ENCODE results near the gene PTX3.

PTX3 gene

DNA sequence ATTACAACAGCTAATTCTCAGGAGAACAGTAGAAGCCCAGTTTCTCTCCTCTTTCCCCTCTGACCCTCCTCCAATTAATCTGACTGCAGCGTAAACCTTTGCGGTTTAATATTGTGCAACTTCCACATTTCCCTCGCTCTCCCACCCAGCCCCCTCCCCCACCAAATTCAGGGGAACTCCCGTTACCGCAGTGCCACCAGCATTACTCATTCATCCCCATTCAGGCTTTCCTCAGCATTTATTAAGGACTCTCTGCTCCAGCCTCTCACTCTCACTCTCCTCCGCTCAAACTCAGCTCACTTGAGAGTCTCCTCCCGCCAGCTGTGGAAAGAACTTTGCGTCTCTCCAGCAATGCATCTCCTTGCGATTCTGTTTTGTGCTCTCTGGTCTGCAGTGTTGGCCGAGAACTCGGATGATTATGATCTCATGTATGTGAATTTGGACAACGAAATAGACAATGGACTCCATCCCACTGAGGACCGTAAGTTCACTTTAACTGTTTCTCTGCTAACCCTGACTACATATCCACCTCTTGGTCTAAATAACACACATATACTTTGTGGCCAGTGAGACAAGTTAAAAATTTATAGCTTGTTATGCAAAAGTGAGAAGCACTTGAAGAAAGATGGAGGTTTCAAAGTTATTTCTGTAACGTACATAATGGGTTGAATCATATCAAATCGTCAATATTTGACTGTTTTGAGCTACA, at the start of gene PTX3:
TSS of gene PTX3 (plus strand) at position 268 of the 709 bp plus-strand sequence. CDS start at position 352, 84 bp downstream.
- peak; percentile 2 for DNase-seq

DNA sequence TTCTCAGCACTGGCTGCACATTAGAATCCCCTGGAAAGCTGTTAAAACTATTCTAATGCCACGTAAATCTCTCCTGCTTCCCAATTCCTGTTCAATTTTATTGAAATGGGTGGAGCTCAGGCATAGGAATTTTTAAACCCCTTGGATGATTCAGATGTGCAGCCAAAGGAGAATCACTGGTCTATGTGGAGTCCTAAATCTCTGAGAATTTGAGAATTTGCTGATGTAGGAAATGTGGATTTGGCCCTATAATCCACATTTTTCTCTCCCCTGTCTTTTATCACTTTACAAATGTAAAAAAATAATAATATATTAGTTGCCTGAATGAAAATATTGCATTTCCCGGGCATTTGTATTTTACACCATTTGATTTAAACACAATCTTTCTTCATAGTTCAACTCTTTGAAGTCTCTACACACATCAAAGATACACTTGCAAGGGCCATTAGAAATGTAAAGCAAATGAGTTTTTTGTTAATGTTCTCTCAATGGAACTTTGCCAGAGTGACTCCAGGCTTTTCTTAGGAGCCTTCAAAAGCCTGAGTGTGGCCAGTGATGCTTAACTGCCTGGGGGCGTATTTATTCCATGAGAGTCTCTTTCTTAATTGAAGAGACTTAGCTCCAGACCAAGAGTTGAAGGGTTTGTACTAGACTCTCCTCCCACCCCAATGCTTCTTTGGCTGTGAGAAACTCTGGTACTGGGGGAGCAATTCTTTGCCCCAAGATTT, 48.8 kb upstream of the PTX3 start:
- DNase-seq: no peak

DNA sequence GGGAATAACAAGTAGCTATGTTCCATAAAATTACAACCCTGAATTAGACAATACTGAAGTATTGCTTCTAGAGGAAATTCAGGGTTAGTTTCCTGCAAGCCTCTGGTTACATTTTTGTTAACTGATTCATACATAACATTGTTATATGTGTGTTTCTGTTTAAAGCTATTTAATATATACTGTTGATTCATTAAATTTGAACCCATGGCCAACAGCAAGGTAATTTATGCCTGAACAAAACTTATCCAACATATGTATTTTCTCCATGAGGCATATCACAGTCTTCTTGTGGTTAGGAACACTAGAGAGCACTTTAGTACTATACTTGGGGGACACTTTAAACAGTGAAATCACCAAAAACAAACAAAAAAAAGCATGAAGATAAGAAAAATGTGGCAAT, 47.7 kb upstream of the PTX3 start:
- no peak for DNase-seq

DNA sequence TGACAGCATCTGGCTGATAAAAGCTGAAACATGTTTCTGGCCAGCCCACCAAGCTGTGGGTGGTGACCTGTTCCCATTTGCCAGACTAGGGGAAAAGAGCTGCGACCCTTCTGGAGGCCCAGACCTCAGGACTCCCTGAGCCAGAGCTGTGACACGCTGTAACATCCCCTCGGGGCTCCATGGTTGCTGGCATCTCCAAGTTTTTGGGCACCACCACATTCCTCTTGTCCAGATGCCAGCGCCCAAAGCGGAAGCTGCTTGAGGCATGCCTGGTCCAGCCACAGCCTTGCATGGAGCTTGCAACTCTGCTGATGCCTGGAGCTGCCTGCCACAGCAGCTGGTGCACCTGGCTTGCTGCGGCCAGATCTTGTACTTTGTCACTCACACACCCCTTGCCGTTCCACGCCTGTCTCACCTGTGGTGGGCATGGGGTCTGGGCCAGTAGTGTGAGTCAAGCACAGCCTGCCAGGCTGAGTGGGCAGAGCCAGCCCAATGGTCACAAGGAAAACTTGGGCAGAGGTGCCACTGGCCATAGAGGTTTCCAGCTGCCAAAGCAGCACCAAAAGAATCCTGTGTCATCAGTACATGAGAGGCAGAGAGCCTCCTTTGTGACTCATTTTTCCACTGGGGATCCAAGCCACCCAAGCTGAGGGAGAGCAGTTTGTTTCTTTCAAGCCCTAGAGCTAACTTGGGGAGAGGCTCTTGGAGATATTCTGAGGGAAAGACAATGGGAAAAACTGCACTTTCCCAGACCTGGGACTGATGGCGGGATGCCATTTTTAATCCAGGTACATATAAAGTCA, 45.7 kb upstream of the PTX3 start:
- DNase-seq: no peak

DNA sequence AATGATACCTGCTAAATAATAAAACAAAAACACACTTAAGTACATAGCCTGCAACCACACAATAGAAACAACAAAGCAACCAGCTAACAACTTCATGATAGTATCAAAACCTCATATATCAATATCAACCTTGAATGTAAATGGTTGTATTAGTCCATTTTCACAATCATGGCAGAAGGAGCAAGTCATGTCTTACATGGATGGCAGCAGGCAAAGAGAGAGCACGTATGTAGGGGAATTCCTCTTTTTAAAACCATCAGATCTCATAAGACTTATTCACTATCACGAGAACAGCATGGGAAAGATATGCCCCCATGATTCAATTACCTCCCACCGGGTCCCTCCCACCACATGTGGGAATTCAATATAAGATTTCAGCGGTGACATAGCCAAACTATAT, 44.5 kb upstream of the PTX3 start:
- no peak for DNase-seq

DNA sequence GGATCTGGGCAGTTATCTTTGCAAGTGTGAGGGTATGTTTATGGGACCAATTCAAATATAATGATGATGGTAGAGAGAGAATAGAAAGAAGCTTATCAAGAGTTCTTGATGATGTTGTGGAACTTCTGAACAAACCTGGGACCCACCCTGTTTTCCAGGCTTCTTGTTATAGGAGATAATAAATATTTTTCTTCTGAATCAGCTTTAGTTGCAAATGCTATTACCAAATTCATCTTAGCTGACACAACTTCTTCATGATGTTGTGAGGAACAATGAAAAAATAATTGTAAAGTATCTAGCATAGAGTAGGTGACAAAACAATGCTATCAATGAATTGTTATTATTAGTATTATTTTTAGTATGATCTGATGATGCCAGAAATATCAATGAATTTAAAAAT, 43.5 kb upstream of the PTX3 start:
- no peak for DNase-seq

DNA sequence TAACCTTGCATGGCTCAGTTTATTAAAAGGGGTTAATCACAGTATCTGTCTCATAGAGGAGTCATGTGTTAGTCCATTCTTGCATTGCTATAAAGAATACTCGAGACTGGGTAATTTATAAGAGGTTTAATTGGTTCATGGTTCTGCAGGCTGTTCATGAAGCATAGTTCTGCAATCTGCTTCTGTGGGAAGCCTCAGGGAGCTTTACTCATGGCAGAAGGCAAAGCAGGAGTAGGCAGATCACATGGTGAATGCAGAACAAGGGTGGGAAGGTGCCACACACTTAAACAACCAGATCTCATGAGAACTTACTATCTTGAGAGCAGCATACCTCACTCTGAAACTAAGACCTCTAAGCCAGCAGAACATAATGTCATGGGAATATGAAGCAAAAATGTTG, 42.2 kb upstream of the PTX3 start:
- DNase-seq: no peak

DNA sequence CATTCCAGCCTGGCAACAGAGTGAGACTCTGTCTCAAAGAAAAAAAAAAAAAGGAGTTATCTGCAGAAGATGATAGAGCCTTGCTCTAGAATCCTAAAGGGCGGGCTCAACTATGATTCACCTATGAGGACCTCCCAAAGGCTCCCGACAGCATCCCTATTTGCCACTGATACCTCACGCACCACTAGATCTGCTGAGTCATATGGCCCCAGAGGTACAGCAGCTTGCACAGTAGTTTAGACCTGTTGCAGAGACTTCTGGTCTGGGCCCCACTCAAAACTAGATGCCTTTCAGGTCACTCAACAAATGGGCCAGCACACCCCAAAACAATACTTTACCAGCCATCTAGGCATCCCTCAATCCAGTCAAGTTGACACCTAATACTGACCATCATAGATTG, 38.1 kb upstream of the PTX3 start:
- no peak for DNase-seq

DNA sequence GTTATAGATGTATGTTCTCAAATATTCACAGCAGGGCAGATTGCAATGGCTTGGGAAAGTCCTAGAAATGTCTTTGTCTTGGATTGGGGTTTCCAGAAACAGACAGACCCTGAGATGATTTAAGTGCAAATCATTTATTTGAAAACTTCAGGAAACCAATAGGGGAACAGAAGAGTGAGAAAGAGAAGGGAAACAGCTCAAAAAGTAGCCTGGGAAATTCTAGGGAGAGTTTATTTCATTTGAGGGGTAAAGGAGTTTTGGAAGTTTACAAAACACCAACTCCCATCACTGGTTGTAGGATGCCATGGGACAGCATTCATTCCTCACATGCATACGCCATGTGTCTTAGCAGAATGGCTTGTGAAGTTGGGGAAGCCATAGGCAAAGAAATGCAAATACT, 32.3 kb upstream of the PTX3 start:
- no peak for DNase-seq

DNA sequence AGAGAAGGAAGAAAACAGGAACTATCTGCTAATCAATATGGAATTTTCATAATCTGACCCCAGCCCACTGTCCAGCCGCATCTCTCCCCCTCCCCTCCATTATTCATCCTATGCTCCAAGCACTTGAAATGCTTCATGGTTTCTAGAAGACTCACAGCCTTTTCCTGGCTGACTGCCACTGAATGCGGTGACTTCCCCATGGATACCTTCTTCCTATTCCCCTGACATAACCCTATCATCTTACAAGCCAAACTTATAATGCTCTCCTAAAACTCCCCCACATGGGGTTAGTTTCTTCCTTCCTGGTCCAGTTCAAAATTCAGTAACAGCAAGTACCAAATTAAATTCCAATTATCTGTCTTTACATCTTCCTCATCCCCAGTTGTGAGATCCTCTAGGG, 31.2 kb upstream of the PTX3 start:
- DNase-seq: no peak

DNA sequence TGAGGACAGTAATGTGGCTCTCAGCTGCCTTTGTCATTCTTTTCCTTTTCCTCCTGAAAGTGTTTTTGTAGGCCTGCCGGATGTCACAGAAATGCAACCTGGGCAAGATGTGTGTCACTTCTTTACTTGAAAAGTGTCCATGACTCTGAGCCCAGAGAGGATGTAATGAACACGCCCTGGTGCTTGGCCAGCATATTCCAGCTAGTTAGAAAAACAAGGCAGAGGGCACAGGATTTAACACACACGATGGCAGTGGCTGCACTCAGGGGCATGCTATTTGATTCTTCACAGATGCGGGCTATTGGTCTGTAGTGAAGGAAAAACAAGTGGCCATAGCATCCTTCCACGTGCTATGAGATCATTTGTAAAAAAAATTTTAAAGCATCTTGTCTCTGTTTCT, 30.3 kb upstream of the PTX3 start:
- no peak for DNase-seq

DNA sequence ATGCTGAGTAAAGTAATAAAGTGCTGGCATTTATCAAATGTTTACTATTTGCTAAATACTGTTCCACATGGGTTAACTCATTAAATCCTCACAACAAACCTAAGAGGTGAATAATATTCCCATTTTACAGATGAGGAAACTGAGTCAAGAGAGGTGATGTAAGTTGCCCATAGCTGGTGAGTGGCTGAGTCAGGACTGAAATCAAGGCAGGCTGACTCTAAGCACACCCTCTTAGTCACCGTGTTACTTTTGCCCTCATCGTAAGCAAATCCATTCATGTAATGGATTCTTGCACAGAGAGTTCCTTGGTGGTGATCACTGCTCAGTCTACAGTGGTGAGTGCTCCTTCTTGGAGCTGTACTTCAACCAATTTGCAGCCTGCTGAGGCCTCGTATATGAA, 28.9 kb upstream of the PTX3 start:
- no peak for DNase-seq

DNA sequence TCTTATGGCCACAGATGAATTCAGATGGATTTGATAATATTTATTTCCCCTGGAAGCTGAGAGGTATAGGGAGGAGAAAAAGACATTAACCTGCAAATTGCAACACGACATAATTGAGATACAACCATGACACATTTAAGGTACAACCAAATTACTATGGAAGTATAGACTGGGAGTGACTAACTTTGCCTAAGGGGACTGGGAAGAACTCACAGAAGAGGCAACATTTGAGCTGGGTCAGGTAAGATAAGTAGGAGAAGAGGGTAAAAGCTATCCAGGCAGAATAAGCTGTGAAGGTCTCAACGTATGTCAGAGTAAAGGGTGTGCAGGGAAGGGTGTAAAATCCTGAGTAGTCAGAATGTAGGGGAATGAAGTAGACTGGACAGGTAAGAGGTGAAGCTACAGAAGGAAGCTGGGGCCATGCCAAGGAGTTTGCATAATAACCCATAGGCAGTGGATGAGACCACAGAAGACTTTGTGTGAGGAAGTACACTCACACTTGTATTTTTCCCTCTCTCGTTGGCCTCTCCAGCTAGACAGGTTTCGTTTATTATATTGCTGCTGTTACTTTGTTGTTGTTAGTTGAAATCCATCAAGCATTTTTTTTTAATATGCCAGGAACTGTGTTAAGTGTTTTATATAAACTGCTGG, 28.0 kb upstream of the PTX3 start:
- DNase-seq: no peak

DNA sequence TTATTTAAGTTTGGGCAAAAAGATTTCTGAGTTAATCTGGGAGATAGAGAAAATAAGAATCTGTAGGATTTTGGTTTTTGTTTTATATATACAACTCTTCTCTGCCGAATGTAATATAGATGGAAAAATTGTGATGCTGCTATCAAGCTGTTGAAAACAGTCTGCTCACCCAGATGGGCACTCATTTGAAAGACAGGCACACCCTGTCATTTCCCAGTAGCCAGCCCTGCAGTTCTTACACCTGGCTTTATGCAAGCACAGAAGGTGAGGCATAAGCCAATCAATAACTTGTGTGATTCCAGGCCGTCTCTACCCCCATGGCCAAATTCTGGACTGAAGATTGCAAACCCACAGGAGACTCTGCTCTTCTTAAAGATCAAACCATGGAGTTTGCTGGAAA, 27.1 kb upstream of the PTX3 start:
- DNase-seq: no peak

DNA sequence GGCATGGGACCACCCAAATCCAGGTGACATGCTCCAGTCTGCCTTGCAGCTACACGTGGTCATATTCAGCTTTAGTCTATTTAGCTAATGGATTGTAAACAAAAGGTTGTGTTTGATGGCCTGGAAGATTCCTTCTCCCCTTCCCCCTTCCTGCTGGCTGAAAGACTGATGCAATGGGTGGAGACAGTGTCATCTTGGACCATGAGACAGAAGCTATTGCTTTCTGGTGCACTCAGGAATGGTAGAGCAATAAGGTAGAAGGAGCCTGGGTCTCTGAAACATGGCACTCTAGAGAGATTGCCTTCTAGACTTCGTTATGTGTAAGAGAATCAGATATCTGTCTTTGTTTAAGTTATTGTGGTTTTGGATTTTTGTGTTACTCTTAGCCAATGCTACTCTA, 25.7 kb upstream of the PTX3 start:
- DNase-seq: no peak

DNA sequence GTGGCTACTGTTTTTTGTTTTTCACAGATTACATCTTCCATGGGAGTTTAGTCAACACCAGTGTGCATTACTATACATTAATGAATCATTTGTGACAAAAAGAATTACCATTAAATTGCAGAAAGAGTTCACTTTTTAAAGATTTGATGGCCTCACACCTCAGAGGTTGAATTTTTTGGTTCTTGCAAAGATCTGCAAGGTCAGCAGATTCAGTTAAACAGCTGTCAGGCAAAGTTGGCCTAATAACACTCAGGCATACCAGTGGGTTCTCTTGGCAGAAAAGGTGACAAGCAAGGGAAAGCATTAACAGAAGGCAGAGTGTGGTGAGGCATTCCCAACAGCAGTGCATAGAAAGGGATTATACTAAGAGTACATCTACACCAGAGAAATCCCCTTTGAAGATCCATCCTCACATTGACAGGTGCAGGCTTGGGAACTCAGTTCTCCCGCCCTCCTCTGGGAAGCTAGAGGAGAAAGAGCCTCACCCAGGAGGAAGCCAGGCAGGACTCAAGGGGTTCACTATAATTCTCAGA, 24.3 kb upstream of the PTX3 start:
- no peak for DNase-seq

DNA sequence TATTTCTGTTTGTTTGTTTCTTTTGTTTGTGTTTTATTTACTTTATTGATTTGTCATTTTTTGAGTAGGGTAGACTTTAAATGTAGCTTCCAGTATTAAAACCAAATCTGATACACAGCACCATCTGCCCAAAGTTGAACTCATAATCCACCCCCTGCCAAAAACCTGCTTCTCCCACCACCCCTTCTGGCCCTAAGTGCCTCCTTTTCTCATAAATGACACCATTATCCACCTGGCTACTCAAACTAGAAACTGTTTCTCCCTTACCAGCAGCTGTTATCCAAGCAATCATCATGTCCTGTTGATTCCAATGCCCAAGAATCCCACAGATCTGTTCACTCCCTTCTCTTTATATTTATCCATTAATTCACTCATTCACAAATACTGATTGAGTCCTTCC, 21.8 kb upstream of the PTX3 start:
- no peak for DNase-seq

DNA sequence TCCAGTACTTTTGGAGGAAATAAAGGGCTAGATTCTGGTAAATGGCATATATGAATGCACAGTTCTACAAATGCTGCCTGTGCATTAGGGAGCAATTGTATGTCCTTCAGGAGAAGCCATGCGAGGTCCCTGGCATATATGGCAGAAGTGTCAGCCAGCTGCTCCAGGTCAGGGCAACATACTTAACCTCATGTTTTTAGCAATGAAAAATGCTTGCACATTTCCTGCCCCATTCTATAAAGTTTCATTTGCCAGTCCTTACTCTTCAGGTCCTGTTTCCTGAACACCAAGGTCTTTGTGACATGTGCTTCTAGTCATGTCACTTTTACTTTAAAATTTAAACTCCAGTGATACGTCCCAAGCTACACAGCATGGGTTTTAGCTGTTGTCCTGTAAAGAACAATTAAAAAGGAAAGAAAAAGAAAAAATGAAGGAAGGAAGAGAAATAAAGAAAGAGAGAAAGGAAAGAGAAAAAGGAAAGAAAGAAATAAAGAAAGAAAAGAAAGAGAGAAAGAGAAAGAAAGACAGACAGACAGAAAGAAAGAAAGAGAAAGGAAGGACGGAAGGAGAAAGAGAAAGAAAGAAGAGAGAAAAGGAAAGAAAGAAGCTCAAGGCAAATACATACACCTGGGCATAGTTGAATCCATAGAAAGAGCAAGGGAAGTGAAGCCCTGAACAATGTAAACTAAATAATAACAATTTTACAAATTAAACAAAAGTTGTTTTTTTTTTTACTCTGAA, 20.1 kb upstream of the PTX3 start:
- no peak for DNase-seq

DNA sequence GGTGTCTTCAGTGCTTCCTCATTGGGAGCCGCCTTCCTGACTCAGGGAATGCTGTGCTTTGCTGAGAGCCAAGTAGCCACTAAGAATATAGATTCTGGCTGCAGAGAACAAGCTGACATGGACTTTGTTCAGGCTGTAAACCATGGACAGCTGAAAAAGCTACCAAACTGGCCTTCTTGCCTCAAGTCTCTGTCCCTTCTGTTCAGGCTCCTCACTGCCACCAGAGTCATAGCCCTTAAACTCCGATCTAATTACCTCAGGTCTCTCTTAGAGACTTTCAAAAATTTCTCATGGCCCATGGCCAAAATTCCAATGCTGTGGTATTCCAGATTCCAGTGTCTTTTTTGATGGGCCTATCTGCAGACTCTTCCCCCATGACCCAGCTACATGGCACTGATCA, 19.4 kb upstream of the PTX3 start:
- no peak for DNase-seq

DNA sequence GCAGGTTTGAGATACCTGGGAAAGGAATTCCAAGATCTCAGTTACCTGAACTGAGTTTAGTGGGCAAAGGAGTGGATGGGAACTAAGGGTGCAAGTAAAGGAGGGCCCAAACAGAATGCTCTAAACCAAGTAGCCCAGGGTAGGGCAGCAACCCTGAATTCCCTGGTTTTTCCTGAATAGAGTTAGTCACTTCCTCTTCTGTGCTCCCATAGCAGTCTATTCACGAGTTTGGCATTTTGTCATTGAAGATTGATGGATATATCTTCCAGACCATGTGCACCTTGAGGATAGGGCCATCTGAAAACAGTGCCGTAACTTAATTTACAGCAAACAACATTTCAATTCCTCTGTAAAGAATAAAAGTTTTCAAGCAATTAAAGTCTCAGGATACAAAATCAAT, 18.5 kb upstream of the PTX3 start:
- no peak for DNase-seq

DNA sequence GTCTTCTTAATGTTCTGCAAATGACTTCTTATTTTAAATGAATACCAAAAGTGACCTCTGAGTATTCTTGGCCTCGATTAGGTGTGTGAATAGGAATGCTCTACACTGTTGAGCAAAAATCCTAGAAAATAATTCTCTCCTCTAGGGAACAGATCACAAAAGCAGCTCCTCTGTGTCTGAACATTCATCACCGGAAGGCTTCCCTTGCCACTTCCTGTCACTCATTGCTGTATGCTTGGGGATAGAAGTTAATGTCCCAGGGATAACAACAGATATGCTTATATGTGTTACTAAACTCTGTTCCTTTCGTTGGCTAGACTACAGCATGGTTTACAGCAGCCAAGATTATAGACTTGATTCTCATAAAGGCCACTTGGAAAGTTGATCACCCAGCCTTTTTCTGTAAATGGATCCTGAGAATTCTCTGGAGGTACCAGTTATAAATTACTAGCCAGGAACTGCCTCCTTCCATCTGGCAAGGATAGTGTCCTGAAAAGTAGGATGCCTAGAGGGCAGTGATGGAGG, 16.0 kb upstream of the PTX3 start:
- no peak for DNase-seq

DNA sequence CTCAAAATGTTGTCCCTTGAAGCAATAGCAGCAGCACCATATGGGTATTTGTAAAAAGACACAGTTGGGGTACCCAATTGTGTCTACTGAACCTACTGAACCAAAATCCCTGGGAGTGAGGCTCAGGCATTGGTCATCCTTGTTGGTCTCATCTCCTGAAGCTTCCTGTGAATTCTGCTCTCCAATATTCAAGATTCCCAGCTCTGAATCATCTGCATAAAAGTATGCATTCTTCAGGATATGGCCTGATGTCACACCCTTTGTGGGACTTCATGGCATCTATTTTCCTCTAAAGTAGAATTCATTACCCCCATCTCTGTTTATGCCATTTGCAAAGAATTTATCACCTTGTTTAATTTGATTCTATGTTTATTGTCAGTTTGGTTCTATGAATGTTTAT, 13.3 kb upstream of the PTX3 start:
- DNase-seq: no peak

All from CD4-positive, alpha-beta T cell treated with Interleukin-4 for 4 hours (primary cell).